ENCODE measurements around the gene MSL3B.

DNA sequence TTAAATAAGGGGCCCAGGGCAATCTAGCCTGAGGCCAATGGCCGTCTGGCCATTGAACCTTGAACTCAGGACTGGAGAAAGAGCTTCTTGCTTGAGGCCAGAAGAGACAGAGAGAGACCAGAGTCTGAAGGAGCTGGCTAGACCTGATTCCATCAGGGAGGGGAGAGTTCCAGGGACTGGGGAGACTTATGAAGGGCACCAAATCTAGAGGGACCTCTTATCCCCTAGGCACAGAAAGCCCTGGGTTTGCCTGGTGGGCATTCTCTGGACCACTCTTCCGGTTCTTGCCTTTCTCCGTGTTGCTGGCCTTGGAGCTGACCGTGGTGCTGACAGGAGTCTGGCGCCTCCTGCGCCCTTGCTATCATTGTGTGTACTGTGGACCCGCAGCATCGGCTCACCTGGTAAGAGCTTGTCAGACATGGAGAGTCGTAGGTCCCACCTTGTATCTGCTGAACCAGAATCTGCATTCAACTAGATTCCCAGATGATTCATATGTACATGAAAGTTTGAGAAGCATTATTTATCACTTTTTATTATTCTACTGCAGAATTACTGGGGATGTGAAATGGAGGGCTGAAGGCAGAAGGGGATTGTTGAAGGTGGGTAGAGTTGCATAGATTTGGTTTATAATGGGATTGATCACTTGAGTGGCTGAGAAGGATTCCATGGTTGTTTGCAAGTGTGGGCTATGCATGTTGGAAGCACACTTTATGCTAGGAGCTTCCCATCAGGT lies 44.7 kb upstream of the MSL3B start:
- no peak for TF ChIP-seq TAF1 (IDR thresholded peaks at IDR 0.05; ENCODE audit: low read depth)
- no peak for TF ChIP-seq NFIC (IDR thresholded peaks at IDR 0.05)
- TF ChIP-seq, protein P1, sequence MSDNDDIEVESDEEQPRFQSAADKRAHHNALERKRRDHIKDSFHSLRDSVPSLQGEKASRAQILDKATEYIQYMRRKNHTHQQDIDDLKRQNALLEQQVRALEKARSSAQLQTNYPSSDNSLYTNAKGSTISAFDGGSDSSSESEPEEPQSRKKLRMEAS (IDR thresholded peaks at IDR 0.05) = no peak
- TF ChIP-seq CREB1 (IDR thresholded peaks at IDR 0.05; ENCODE audit: low read depth) = no peak
- no peak for TF ChIP-seq FOXM1 (IDR thresholded peaks at IDR 0.05; ENCODE audit: borderline replicate concordance, low read depth)
- TF ChIP-seq, protein P2, sequence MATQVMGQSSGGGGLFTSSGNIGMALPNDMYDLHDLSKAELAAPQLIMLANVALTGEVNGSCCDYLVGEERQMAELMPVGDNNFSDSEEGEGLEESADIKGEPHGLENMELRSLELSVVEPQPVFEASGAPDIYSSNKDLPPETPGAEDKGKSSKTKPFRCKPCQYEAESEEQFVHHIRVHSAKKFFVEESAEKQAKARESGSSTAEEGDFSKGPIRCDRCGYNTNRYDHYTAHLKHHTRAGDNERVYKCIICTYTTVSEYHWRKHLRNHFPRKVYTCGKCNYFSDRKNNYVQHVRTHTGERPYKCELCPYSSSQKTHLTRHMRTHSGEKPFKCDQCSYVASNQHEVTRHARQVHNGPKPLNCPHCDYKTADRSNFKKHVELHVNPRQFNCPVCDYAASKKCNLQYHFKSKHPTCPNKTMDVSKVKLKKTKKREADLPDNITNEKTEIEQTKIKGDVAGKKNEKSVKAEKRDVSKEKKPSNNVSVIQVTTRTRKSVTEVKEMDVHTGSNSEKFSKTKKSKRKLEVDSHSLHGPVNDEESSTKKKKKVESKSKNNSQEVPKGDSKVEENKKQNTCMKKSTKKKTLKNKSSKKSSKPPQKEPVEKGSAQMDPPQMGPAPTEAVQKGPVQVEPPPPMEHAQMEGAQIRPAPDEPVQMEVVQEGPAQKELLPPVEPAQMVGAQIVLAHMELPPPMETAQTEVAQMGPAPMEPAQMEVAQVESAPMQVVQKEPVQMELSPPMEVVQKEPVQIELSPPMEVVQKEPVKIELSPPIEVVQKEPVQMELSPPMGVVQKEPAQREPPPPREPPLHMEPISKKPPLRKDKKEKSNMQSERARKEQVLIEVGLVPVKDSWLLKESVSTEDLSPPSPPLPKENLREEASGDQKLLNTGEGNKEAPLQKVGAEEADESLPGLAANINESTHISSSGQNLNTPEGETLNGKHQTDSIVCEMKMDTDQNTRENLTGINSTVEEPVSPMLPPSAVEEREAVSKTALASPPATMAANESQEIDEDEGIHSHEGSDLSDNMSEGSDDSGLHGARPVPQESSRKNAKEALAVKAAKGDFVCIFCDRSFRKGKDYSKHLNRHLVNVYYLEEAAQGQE (IDR thresholded peaks at IDR 0.05; ENCODE audit: low read depth) = peak; percentile 97
- no peak for TF ChIP-seq YY1 (IDR thresholded peaks at IDR 0.05; ENCODE audit: low read depth)
- TF ChIP-seq TCF12 (IDR thresholded peaks at IDR 0.05; ENCODE audit: low read depth) = no peak
